Psoas muscle (tissue), 8 donors: Measurements from ENCODE around the gene SLC27A1. TPM values are rescaled to one million over a fixed set of nuclear protein-coding genes. Genes with fewer than 3 reads are reported as not detected.

ENCODE experiments used
- ATAC-seq, 4 donors: fragments of 200-7000 bp; cut with Tn5 transposase; one replicate each; pipeline ENCODE4 v1.9.1; 2020; ENCODE audit warnings: moderate library complexity in 3 of 4, mild to moderate bottlenecking in 2 of 4
- DNase-seq, 2 donors: peaks; one replicate each; pipeline ENCODE4 v3.0.0-alpha.2; 2020
- H3K27ac ChIP-seq: fragments of 200-600 bp; one replicate; pipeline ENCODE4 v1.8.0; 2022
- H3K27me3 ChIP-seq, 3 donors: fragments of 200-600 bp in 1 of 3; one replicate each; pipeline versions ENCODE4 v1.6.1 to v1.8.0; 2013 to 2022; ENCODE audit warnings: low read length in 2 of 3, mild to moderate bottlenecking in 2 of 3, moderate library complexity in 1 of 3; ENCODE audit not compliant: insufficient read depth in 3 of 3
- H3K36me3 ChIP-seq, 2 donors: fragments of 200-600 bp in 1 of 2; one replicate each; pipeline versions ENCODE4 v1.6.1 to v1.8.0; 2013 to 2022; ENCODE audit warnings: low read depth in 1 of 2, mild to moderate bottlenecking in 1 of 2, moderate library complexity in 1 of 2; ENCODE audit not compliant: insufficient read depth in 1 of 2
- H3K4me1 ChIP-seq: fragments of 200-600 bp; one replicate; pipeline ENCODE4 v1.8.0; 2022
- H3K4me3 ChIP-seq: fragments of 200-600 bp; one replicate; pipeline ENCODE4 v1.8.0; 2022; ENCODE audit warnings: mild to moderate bottlenecking
- H3K9me3 ChIP-seq: fragments of 200-600 bp; one replicate; pipeline ENCODE4 v1.8.0; 2022
- CTCF ChIP-seq: fragments of 200-600 bp; IDR thresholded peaks from one replicate; pipeline ENCODE4 v1.8.0; 2022; ENCODE audit warnings: antibody characterized with exemption
- WGBS, 3 donors: extraction: QIAGEN DNeasy Blood & Tissue Kit; methylation state at CpG; one replicate each; pipeline versions ENCODE4 v1.1.6 to v1.1.7; 2013; 5-methylcytosine and 5-hydroxymethylcytosine counted together
- intact Hi-C, 2 donors: fragments of 100-400 bp; cut with DNase I; formaldehyde crosslinking; loops; one replicate each; pipeline versions ENCODE4 v1.11.0 to v1.14.2; 2022
- polyA plus RNA-seq, 3 donors: library from polyadenylated mRNA; stranded (reverse); fragments of 200-250 nt; gene quantifications; one replicate each; pipeline ENCODE4 v1.2.3, GENCODE V29; 2013
- total RNA-seq, 4 donors: library from RNA; stranded (reverse); fragmentation: NEBNext Ultra II Directional in 2 of 4; extraction: Animal tissue kit (Norgen Biotek cat#: 25700) in 2 of 4; gene quantifications; one replicate each; pipeline versions ENCODE4 v1.2.1 to v1.2.4, GENCODE V29; 2021 to 2023
- donor health status: healthy with polysubstance abuse.
- donor health status: DM: no; HTN: no; CAD: no; lungs with moderate emphysema.
- donor health status: Bipolar disorder and iron deficiency.
- donor health status: healthy.
- donor health status: DM: yes; HTN: yes; CAD: no.
- donor health status: DM: no; HTN: no; CAD: no.
- donor health status: DM: no; HTN: no; CAD: no.
- donor health status: DM: yes; HTN: yes; CAD: no.

The SLC27A1 gene
- total and polyA plus RNA-seq, 7 donors, result 11.8 to 40.1 (median 25.5) TPM

- no peak for DNase-seq
Measured at GRCh38 chr19:17540174-17540573, 69.8 kb downstream of the SLC27A1 start.

GRCh38 chr19:17541184-17541759 lies 70.9 kb downstream of the SLC27A1 start:
- DNase-seq, result no peak
- intact Hi-C loops, result no loop called here
- H3K4me3 ChIP-seq, result no peak overlapping the region
- peaks cover 6% of the 10 kb centered on the region for H3K4me1 ChIP-seq
- no peak for TF ChIP-seq CTCF
- H3K36me3 ChIP-seq, result no peaks in the 10 kb centered on the region
- no peak overlapping the region for H3K27ac ChIP-seq
- no peaks in the 10 kb centered on the region for H3K9me3 ChIP-seq
- 84 to 87% (median 86%) methylated on average over 4 of the region's 4 CpGs for WGBS, 3 donors
- H3K27me3 ChIP-seq, result peaks cover 0 to 21% (median 2%) of the 10 kb centered on the region in 3 donors
- no peak for ATAC-seq

More at GRCh38 chr19:17540174-17540573, 69.8 kb downstream of the SLC27A1 start:
- ATAC-seq, result peak in 2 of 4 donors; percentile 2 to 3
- 66 to 72% (median 69%) methylated on average over 28 to 30 of the region's 30 CpGs for WGBS, 3 donors
- intact Hi-C loops, result no loop called here
- Histone ChIP-seq H3K36me3 (no peaks in the 10 kb centered on the region), H3K9me3 (no peaks in the 10 kb centered on the region), H3K4me3 (no peak overlapping the region), H3K27ac (no peak overlapping the region), H3K4me1 (peaks cover 6% of the 10 kb centered on the region), H3K27me3 (peaks cover 0 to 32% (median 2%) of the 10 kb centered on the region in 3 donors)
- TF ChIP-seq CTCF, result no peak

GRCh38 chr19:17542042-17542441 lies 71.7 kb downstream of the SLC27A1 start:
- H3K4me1 ChIP-seq, result peaks cover 6% of the 10 kb centered on the region
- intact Hi-C loops, result no loop called here
- no peak overlapping the region for H3K4me3 ChIP-seq
- no peak for TF ChIP-seq CTCF
- ATAC-seq (no peak), DNase-seq (no peak)
- peaks cover 0 to 14% (median 2%) of the 10 kb centered on the region in 3 donors for H3K27me3 ChIP-seq
- no peak overlapping the region for H3K27ac ChIP-seq
- H3K9me3 ChIP-seq, result no peaks in the 10 kb centered on the region
- WGBS, 3 donors, result 50 to 63% (median 55%) methylated on average over 15 of the region's 15 CpGs
- H3K36me3 ChIP-seq, result no peaks in the 10 kb centered on the region

- WGBS, 3 donors, result 71 to 81% (median 74%) methylated on average over 14 of the region's 14 CpGs
- DNase-seq, result no peak
- ATAC-seq, result no peak
- Histone ChIP-seq H3K36me3 (no peaks in the 10 kb centered on the region), H3K27me3 (peaks cover 0 to 4% (median 0%) of the 10 kb centered on the region in 3 donors), H3K27ac (no peak overlapping the region), H3K4me1 (peaks cover 6% of the 10 kb centered on the region), H3K9me3 (no peaks in the 10 kb centered on the region), H3K4me3 (no peak overlapping the region)
- TF ChIP-seq CTCF, result no peak
- intact Hi-C loops, result no loop called here
Measured at GRCh38 chr19:17542793-17543582, 72.7 kb downstream of the SLC27A1 start.
